GM18867 (cell line): Measurements from ENCODE around the gene GPS2.
A peak's percentile ranks its signal among the peaks of the same experiment; 100 is the strongest.
"Not testable (repeated sequence)": the region's sequence is repeated elsewhere in the genome, so short reads cannot be mapped to it uniquely, and the experiment has no call there.

Source experiments
- ATAC-seq: cut with Tn5 transposase; IDR thresholded peaks from one replicate; pipeline ENCODE4 v1.9.1; 2021; ENCODE audit warnings: mild to moderate bottlenecking, moderate library complexity; ENCODE audit not compliant: unreplicated experiment

Gene GPS2

DNA sequence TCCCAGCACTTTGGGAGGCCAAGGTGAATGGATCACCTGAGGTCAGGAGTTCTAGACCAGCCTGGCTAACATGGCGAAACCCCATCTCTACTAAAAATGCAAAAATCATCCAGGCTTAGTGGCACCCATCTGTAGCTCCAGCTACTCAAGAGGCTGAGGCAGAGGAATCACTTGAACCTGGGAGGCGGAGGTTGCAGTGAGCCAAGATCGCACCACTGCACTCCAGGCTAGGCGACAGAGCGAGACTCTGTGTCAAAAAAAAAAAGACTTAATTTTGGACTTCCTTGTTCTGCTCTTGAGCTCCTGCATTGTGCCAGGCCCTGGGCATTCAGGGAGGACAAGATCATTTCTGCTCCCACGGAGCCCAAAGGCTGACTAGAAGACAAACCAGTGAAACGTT is 22.4 kb upstream of the GPS2 start:
- not testable (repeated sequence) for ATAC-seq

DNA sequence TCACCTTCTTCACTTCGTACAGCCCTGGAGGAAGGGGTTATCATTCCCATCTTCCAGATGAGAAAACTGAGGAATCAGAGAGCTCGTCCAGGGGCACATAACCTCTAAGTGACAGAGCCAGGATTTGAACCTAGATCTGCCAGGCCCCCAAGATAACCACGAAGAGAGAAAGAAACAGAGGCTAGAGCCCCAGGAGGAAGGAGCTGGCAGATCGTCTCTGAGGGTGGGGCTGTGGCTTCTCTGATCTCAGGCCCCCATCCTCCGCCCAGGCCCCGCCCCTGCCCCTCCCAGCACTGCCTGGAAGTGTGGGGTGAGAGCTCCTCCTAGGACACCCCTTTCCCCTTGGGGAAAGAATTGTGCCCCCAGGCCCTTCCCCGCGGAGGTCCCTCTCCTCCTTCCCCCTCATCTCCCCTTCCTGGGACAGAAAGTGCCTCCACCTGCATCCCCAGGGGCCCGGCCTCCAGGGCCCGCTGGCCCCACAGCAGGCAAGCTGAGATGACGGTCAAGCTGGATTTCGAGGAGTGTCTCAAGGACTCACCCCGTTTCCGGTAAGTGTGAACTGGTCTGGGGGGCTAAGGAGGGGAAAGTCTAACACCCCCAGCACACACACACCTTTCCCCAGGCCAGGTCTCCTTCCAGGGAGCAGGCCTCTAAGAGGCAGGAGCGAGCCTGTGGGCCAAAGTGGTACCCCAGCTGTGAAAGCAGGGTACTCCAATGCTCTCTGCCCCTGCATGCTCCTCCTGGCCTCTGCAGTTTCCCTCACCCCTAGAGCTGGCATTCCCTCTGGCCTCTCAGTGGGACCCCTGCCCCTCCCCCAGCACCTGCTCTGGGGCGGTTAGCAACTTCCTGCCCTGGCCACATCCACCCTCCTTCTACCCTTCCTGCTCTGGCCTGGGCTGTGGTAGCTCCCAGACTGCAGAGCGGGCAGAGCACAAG is 21.3 kb upstream of the GPS2 start, which contains the start of gene ACAP1:
ACAP1 (plus strand) TSS at position 290 of the 936 bp plus-strand sequence; CDS start at position 496, 206 bp downstream.
- ATAC-seq = peak; percentile 64

DNA sequence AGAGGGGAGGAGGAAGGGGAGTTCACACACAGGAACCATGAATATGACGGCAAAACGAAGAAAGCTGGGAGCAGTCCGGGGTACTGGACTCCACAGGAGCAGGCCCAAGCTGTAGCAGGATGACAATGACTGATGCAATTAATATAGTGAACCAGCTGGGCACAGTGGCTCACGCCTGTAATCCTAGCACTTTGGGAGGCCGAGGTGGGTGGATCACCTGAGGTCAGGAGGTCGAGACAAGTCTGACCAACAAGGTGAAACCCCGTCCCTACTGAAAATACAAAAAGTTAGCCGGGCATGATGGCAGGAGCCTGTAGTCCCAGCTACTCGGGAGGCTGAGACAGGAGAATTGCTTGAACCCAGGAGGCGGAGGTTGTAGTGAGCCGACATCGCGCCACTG is 20.6 kb upstream of the GPS2 start:
- not testable (repeated sequence) for ATAC-seq

DNA sequence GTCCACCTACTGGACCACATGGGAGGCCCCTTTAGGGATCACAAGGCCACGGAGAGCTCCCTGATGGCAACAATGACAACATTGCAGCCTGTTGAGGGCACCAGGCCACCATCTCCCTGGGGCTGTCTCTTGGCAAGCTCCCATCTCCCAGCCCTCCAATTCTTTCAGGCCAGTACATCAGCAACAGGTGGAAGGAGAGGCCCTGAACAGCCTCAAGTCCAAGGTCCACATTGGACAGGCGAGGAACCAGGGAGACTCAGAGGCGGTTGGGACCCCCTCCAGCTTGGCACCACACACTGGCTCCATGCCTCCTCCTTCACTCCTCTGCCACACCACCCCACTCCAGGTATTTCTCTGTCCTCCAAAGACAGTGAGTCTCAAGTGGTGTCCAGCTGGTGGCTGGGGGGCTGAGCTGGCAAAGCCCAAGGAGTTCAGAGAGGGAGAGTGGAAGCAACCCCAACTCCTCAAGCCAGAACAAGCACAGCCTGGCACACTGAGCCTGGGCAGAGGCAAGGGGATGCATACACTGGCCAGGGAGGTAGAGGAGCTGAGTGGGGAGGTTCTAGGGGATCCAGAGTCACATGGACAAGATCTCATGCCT is 19.9 kb upstream of the GPS2 start:
- ATAC-seq = no peak

DNA sequence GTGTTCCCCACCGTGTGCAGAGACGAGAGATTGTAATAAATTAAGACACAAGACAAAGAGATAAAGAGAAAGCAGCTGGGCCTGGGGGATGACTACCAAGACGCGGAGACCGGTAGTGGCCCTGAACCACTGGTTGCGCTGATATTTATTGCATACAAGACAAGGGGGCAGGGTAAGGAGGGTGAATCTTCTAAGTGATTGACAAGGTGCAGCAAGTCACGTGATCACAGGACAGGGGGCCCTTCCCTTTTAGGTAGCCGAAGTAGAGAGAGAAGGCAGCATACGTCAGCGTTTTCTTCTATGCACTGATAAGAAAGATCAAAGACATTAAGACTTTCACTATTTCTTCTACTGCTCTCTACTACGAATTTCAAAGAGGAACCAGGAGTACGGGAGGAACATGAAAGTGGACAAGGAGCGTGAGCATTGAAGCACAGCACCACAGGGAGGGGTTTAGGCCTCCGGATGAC is 17.5 kb upstream of the GPS2 start:
- ATAC-seq = not testable (repeated sequence)

DNA sequence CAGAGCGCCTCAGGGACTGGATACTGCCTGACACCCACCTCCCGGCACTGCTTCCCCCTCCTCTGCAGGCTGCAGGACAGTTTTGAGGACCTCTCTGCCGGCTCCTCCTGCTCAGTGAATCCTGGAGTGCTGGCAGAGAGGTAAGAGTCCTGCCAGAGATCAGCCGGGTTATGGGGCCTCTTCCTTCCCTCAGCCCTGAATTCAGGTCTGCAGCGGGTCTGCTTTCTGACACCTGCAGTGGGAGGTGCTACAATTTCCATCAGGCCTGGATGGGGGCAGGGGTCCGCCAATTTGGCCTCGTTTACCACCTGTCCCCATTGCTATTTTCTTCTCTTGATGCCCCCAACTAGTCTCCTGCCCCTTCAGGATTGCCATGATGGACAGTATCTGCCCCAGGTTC is 17.0 kb upstream of the GPS2 start:
- no peak for ATAC-seq

DNA sequence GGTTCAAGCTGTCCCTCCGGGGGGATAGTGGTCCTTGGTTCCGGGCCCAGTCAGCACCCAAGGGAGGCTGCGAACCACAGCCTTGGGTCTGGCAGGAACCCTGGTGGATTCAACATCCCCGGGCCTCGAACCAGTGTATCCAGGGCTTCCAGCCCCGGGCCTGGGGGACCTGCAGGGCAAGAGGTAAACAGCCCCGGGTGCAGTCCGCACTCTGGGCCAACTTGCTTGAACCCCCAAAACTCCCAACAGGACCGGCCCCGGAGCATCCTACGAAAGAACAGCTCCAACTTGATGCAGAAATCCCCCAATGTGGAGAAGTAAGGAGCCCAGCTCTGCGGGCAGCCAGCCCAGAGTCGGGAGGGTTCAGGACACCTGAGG is 15.5 kb upstream of the GPS2 start:
- ATAC-seq = no peak

DNA sequence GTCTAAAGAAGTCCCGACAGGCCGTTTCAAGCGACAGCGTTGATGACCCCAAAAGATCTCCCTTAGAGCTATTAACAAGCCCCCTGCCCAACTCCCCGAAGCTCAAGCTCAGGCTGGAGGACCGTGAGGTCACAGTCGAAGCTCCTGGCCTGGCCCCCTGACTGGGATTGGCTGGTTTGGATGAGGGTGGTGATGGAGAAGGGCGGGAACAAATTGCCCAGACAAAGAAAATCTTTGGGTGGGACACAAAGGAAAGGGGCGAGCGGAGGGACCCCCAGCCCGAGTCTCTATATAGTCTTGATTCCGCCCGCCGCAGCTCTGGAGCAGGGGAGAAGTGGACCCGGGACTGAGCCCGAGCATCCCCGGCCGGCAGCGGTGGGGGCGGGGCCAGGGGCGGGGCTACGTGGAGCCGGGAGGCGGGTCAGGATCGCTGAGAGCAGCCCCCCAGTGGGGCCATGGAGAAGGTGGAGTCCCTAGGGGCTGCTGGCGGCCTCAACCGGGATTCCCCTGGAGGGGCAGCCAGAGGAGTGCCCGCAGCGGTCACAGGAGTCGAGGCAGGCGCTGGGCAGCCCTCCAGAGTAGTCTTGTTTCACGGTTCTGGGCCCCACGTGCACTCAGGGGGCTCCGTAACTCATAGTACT is 15.0 kb upstream of the GPS2 start:
- ATAC-seq = peak; percentile 33

DNA sequence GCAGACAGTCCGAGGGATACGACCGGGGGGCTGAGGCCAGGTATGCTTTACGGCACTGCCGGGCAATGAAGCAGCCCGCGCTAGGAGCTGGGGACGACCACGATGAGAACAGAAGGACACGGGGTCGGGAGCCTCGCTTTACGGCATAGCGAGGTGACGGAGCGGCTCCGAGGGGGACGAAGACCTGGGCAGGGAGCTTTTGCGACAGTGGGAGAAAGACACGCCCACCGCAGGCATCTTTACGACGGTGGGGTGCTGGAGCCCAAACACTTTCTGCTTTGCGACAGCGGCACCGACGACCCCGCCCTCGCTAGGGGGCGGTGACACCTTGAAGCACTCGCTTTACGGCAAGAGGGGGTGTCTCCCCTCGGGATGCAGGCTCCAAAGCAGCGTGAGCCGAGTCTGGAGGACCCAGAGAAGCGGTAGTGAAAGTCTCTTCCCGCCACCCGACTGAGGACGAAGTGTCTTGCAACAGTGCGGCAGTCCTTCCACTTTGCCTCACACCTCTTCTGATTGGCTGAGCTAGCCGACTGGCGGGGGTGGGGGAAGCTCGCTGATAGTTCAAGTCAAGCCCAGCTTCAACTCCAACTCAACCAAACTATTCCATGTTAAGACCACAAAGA is 14.3 kb upstream of the GPS2 start:
- ATAC-seq = peak; percentile 64

DNA sequence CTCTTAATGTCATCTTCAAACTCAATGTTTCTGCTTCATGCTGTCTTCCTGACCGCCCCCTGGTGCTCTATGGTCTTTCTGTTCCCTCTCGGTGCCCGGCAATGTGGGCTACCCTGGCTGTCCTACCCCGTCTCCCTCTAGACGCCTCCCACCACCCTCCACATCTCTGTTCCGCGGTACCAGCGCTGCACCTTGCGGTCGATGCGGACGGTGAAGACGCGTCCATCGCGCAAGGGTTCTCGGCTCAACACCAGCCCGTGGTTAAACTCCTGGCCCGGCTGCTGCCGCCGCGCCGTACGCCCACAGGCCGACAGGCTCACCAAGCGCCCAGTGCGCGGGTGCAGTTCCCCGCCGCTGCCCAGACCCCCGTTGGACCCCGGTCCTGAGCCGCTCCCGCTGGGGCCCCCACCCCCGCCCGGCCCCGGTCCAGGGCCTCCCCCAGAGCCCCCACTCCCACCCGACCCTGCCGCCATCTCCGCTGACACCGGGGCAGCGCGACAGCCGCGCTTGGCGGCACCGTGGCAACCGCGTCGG is 13.7 kb upstream of the GPS2 start, which contains the start of gene NEURL4:
NEURL4 (minus strand) TSS at position 496 of the 534 bp plus-strand sequence; CDS start at position 473, 23 bp downstream.
- peak; percentile 1 for ATAC-seq

DNA sequence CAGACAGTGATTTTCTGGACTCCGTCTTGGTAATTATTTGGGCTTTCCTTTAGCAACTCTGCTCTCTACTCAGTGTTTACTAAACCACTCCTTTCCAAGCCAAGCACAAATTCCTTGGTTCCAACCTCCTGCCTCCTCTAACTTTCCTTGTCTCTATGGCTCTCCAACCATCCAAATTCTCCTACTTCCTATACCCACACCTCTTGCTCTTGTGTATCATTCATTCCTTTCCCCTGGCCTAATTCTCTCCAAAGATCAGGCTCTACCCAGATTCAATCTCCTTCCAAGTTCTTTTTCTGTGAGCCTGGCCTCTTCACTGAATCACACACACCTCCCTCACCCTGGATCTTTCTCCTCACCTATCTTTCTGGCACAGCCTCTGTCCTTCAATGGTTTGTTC is 12.8 kb upstream of the GPS2 start:
- ATAC-seq = no peak

DNA sequence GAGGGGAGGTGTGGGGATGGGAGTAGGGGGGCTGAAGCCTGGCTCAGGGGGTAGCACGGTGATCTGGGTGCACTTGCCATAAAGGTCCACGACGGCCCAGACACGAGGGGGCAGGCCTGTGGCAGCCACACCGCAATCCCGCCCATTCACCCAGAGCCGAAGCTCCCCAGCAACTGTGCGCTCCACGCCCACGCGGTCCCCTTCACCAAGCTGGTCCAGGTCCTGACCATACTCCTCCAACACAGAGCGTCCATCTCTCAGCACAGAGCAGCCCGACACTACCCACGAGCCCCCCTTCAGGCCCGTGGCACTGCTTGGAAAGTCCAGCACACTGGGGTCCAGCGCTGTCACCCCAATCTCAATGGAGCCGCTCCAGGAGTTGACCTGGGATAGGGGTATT is 12.3 kb upstream of the GPS2 start:
- no peak for ATAC-seq

DNA sequence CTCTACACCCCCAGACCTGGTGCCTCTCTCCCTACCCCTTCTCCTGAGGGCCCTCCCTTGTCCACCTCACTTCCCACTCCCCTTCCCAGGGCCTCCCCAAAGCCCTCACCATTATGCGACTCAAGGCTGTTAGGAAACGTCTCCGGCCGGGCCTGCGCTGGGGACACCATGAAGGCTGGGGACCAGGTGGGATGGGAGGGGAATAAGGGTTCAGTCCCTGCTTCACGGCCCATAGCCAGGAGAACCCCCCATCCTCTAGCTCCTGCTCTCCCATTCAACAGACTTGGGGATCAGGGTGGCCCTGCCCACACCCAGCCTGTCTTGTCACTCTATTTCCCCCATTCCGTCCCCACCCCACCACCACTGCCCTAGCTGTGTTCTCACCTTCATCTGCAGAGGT is 11.9 kb upstream of the GPS2 start:
- ATAC-seq = no peak

DNA sequence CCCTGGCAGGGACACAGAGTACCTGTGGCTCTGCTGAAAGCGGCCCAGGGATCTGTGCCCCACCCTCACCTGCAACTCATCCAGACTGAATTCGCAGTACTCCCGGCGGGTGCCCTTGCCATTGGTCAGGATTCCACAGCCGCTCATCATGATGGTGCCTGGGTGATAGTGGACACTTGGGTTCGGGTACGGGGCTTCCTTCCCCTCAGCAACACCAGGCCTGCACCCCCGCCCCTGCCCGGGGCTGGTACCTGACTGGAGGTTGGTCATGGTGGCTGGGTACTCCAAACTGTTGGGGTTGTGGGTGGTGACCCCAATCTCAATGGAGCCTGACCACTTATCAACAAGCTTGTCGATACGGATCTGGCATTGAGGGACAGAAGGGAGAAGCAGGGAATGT is 11.0 kb upstream of the GPS2 start:
- ATAC-seq = no peak

DNA sequence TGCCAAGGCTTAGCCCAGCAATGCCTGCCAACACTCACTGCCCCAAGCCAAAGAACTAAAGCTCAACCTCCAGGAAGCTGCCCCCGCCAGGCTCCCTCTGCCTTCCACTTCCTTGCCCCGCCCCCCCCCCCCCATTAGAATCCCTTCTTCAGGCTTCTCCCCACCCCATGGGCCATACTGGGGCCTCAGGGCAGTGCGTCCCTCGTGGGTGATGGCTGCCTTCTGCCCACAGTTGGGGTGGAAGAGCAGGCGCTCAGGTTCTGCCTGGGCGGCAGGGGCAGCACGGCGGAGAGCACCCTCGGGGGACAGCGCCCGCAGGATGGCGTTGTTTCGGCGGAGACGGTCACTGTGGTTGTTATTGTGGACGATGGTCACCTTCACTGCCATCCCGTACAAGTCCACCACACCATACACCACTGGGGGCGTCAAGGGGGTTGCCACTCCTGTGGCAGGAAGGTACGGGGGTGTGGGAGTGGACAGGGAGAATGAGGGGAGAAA is 9.9 kb upstream of the GPS2 start:
- ATAC-seq = no peak

DNA sequence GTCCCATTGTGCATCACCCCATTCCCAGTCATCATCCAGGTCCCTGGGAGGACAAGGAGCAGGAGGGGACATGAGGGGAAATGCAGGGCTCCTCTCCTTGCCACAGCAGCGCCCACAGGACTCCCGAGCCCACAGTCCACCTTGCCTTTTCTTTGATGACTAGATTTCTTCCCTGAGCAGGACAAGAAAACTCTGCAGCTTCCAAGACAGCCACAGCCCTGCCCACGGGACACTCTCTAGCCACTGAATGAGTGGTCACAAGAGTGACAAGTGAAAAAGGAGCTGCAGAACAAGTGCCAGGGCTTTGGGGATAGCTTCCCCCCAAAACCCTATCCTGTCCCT is 9.2 kb upstream of the GPS2 start:
- no peak for ATAC-seq

DNA sequence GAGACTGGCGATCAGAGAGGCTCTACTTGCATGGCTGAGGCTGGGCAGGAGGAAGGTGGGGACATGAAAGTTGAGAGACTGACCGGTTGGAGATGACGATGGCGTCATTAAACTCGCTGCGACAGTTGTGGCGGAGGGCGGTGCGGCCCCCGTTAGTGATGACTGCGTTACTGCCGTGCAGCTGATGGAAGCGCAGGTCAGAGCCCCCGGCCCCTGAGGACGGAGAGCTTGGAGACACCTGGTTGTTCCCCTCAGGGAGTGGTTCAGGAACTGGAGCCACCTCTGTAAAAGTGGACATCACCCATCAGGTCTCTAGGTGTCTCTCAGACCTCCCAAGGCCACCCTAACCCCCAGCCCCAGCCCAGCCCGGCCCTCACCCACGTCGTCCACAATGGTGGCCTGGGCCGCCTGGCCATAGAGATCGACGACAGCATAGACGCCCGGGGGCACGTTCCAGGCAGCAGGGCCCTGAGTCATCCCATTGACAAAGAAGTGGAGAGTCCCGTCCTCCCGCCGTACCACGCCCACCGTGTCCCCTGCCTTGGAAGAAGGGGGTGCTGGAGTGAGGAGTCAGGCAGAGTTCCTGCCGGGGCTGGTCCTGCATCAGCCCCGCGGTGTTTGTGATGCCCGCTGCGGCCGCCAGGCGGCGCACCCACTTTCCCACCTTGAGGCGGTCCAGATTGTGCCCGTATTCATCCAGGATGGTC is 8.7 kb upstream of the GPS2 start:
- ATAC-seq = no peak

DNA sequence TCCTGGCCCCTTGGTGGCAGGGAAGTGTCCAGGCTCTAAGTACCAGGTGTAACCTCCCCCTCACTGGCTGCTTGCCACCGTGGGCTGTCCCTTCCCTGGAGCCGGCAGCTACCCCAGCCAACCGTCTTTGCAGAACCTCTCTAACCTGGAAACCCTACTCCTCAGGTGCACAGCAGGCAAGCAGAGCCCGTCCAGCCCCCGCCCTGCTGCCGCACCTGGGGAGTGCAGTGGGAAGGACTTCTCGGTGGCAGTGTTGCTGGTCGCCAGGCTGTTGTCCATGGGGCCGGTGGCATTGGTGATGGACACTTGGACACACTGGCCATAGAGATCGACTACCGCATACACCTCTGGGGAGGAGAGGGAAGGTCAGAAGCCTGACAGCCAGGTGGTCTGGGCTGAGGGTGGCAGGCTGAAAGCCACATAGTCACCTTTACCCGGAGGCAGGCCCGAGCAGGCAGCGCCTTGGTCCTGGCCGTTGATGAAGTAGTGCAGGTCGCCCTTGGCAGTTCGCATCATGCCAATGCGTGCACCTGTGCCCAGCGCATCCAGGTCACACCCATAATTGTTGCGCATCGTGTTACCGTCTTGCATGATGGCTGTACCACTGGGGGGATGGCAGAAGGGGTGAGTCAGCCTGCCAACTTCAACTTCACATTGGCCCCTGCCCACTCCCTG is 7.5 kb upstream of the GPS2 start:
- ATAC-seq = no peak

DNA sequence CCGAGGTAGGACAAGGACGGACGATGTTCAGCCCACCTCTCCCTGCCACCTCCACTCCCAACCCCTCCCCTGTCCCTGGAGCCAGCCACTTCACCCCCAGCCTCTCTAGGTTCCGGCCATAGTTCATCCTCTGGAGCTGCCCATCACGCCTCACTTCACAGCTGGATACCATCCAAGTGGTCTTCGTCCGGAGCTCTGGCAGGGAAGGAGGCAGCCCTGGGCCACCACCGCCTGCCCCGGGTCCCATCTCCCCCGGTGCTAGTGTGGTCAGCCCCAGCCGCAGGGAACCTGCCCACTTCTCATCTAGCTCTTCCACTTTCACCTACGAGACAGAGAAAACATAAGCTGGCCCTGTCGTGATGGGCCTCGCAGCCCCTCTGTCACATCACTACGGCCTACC is 6.3 kb upstream of the GPS2 start:
- no peak for ATAC-seq
